ENCODE data around the gene GANAB. TPM values are rescaled to one million over a fixed set of nuclear protein-coding genes. Genes with fewer than 3 reads are reported as not detected.

Gene GANAB
- total and polyA plus RNA-seq, 2 of the 13 experiments (the other 11 are each of a cell fraction or from before 2014, with no cell fraction given) = 99.5 to 234 TPM

DNA sequence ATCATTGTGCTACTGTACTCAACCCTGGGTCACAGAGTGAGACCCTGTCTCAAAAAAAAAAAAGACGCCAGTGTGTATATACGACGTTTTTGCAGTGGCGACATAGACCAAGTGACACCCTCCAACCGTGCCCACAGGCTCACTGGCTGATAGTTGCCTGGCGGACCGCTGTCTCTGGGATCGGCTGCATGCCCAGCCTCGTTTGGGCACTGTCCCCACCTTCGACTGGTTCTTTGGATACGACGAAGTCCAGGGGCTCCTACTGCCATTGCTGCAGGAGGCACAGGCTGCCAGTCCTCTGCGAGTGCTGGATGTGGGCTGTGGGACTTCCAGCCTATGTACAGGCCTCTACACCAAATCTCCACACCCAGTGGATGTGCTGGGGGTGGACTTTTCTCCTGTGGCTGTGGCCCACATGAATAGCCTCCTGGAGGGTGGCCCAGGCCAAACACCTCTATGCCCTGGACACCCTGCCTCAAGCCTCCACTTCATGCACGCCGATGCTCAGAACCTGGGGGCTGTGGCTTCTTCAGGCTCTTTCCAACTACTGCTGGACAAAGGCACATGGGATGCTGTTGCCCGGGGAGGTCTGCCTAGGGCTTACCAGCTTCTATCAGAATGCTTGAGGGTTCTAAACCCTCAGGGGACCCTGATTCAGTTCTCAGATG is 20.0 kb upstream of the GANAB start (continued):
- TF ChIP-seq HNRNPLL (IDR thresholded peaks at IDR 0.05; ENCODE audit: low read depth, low read length, poor library complexity, severe bottlenecking) (no peak), KAT2B (IDR thresholded peaks at IDR 0.05; ENCODE audit: borderline replicate concordance, low read depth, low read length) (no peak), EED (CRISPR knock-in tag; IDR thresholded peaks at IDR 0.05) (0 out of 2 replicates have a peak, but pooled peaks have one; percentile 30), ZNF776 (CRISPR knock-in tag; IDR thresholded peaks at IDR 0.05) (no peak), ZNF547 (CRISPR knock-in tag; IDR thresholded peaks at IDR 0.05) (no peak), ZNF7 (CRISPR knock-in tag; IDR thresholded peaks at IDR 0.05) (no peak), MBD4 (IDR thresholded peaks at IDR 0.05; ENCODE audit: borderline replicate concordance, low read length) (peak; percentile 59; the same call in 1 of the 2 replicates), ZFP1 (CRISPR knock-in tag; IDR thresholded peaks at IDR 0.05) (no peak), HNF4A (CRISPR knock-in tag; IDR thresholded peaks at IDR 0.05) (no peak), MYC (CRISPR knock-in tag; IDR thresholded peaks at IDR 0.05; ENCODE audit: borderline replicate concordance) (0 out of 2 replicates have a peak, but pooled peaks have one; percentile 22), ZNF788 (CRISPR knock-in tag; IDR thresholded peaks at IDR 0.05; ENCODE audit: borderline replicate concordance) (0 out of 2 replicates have a peak, but pooled peaks have one; percentile 14), KLF6 (CRISPR knock-in tag; IDR thresholded peaks at IDR 0.05) (no peak), ZNF382 (CRISPR knock-in tag; IDR thresholded peaks at IDR 0.05; ENCODE audit: borderline replicate concordance) (no peak), HNRNPL (IDR thresholded peaks at IDR 0.05; ENCODE audit: low read depth, low read length) (0 out of 2 replicates have a peak, but pooled peaks have one; percentile 43), REL (CRISPR knock-in tag; conservative IDR thresholded peaks at IDR 0.05) (no peak), ZNF331 (CRISPR knock-in tag; IDR thresholded peaks at IDR 0.05) (no peak), U2AF2 (IDR thresholded peaks at IDR 0.05; ENCODE audit: low read depth, low read length) (no peak), ZNF607 (CRISPR knock-in tag; IDR thresholded peaks at IDR 0.05; ENCODE audit: borderline replicate concordance) (no peak)
- TF ChIP-seq, protein P1, sequence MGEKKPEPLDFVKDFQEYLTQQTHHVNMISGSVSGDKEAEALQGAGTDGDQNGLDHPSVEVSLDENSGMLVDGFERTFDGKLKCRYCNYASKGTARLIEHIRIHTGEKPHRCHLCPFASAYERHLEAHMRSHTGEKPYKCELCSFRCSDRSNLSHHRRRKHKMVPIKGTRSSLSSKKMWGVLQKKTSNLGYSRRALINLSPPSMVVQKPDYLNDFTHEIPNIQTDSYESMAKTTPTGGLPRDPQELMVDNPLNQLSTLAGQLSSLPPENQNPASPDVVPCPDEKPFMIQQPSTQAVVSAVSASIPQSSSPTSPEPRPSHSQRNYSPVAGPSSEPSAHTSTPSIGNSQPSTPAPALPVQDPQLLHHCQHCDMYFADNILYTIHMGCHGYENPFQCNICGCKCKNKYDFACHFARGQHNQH (CRISPR knock-in tag; IDR thresholded peaks at IDR 0.05) = no peak
- TF ChIP-seq, protein P2, sequence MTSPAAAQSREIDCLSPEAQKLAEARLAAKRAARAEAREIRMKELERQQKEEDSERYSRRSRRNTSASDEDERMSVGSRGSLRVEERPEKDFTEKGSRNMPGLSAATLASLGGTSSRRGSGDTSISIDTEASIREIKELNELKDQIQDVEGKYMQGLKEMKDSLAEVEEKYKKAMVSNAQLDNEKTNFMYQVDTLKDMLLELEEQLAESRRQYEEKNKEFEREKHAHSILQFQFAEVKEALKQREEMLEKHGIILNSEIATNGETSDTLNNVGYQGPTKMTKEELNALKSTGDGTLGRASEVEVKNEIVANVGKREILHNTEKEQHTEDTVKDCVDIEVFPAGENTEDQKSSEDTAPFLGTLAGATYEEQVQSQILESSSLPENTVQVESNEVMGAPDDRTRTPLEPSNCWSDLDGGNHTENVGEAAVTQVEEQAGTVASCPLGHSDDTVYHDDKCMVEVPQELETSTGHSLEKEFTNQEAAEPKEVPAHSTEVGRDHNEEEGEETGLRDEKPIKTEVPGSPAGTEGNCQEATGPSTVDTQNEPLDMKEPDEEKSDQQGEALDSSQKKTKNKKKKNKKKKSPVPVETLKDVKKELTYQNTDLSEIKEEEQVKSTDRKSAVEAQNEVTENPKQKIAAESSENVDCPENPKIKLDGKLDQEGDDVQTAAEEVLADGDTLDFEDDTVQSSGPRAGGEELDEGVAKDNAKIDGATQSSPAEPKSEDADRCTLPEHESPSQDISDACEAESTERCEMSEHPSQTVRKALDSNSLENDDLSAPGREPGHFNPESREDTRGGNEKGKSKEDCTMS (CRISPR knock-in tag; conservative IDR thresholded peaks at IDR 0.05) = no peak
- TF ChIP-seq, protein P3, sequence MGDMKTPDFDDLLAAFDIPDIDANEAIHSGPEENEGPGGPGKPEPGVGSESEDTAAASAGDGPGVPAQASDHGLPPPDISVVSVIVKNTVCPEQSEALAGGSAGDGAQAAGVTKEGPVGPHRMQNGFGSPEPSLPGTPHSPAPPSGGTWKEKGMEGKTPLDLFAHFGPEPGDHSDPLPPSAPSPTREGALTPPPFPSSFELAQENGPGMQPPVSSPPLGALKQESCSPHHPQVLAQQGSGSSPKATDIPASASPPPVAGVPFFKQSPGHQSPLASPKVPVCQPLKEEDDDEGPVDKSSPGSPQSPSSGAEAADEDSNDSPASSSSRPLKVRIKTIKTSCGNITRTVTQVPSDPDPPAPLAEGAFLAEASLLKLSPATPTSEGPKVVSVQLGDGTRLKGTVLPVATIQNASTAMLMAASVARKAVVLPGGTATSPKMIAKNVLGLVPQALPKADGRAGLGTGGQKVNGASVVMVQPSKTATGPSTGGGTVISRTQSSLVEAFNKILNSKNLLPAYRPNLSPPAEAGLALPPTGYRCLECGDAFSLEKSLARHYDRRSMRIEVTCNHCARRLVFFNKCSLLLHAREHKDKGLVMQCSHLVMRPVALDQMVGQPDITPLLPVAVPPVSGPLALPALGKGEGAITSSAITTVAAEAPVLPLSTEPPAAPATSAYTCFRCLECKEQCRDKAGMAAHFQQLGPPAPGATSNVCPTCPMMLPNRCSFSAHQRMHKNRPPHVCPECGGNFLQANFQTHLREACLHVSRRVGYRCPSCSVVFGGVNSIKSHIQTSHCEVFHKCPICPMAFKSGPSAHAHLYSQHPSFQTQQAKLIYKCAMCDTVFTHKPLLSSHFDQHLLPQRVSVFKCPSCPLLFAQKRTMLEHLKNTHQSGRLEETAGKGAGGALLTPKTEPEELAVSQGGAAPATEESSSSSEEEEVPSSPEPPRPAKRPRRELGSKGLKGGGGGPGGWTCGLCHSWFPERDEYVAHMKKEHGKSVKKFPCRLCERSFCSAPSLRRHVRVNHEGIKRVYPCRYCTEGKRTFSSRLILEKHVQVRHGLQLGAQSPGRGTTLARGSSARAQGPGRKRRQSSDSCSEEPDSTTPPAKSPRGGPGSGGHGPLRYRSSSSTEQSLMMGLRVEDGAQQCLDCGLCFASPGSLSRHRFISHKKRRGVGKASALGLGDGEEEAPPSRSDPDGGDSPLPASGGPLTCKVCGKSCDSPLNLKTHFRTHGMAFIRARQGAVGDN (CRISPR knock-in tag; IDR thresholded peaks at IDR 0.05) = peak; percentile 52; the same call in 1 of the 2 replicates
- TF ChIP-seq, protein P4, sequence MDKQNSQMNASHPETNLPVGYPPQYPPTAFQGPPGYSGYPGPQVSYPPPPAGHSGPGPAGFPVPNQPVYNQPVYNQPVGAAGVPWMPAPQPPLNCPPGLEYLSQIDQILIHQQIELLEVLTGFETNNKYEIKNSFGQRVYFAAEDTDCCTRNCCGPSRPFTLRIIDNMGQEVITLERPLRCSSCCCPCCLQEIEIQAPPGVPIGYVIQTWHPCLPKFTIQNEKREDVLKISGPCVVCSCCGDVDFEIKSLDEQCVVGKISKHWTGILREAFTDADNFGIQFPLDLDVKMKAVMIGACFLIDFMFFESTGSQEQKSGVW (CRISPR knock-in tag; IDR thresholded peaks at IDR 0.05; ENCODE audit: borderline replicate concordance) = 0 out of 2 replicates have a peak, but pooled peaks have one; percentile 40
